GM12878 (cell line): ENCODE measurements around the gene MYBPHL. TPM values are rescaled to one million over a fixed set of nuclear protein-coding genes. Genes with fewer than 3 reads are reported as not detected.

Source experiments
- ATAC-seq: fragments of 200-7000 bp; cut with Tn5 transposase; 3 replicates; pipeline ENCODE4 v1.9.1; 2020; ENCODE audit warnings: mild to moderate bottlenecking, moderate library complexity
- BruUV-seq: library from RNA; stranded (reverse); fragments of 400-500 nt; replicated peaks from 2 replicates; lab custom pipeline; 2021; lab: Mats Ljungman, UMichigan
- CTCF ChIA-PET: fragments of 300-600 bp; sonication (Branson Sonifier 250); formaldehyde crosslinking; extraction: SDS; loops from one replicate; lab custom pipeline; 2021; ENCODE audit warnings: inconsistent platforms; lab: Yijun Ruan, JAX
- POLR2A ChIA-PET: fragments of 350-600 bp; formaldehyde crosslinking; extraction: SDS; loops from one replicate; lab custom pipeline; 2021; ENCODE audit warnings: inconsistent platforms; lab: Charles Lee
- RAD21 ChIA-PET: fragments of 300-600 bp; sonication (Branson Sonifier 250); formaldehyde crosslinking; loops from one replicate; lab custom pipeline; 2023; ENCODE audit warnings: antibody characterized with exemption; ENCODE audit not compliant: unreplicated experiment; lab: Charles Lee
- SMC1A ChIA-PET: fragments of 300-600 bp; sonication (Branson Sonifier 250); formaldehyde crosslinking; loops from one replicate; lab custom pipeline; 2023; ENCODE audit not compliant: unreplicated experiment, uncharacterized antibody; lab: Charles Lee
- DNase-seq: peaks from one replicate; pipeline ENCODE4 v3.0.0-alpha.2; 2011; ENCODE audit warnings: low read depth, low spot score
- FAIRE-seq: peaks from 3 replicates; lab custom pipeline; 2011; peaks lifted over from hg19 to GRCh38; lab: Jason Lieb, UNC
- H2AFZ ChIP-seq: 2 replicates; pipeline ENCODE4 v1.6.0; 2011; ENCODE audit warnings: low read depth, low read length, control low read depth; ENCODE audit not compliant: control insufficient read depth
- H3K27ac ChIP-seq: 2 replicates; pipeline ENCODE4 v1.5.1; 2011; ENCODE audit warnings: control low read depth; ENCODE audit not compliant: control insufficient read depth, insufficient read depth
- H3K27me3 ChIP-seq, 2 experiments: replicated peaks in 1 of 2; 2 replicates each; pipeline versions ENCODE4 v1.6.0 to v1.6.1; 2011; ENCODE audit warnings: low read length in 1 of 2; ENCODE audit not compliant: control insufficient read depth in 2 of 2, insufficient read depth in 2 of 2
- H3K36me3 ChIP-seq, 2 experiments: 2 replicates each; pipeline ENCODE4 v1.5.1; 2011; ENCODE audit warnings: low read length in 1 of 2; ENCODE audit not compliant: control insufficient read depth in 2 of 2, insufficient read depth in 2 of 2
- H3K4me1 ChIP-seq: 2 replicates; pipeline ENCODE4 v1.6.1; 2011; ENCODE audit warnings: mild to moderate bottlenecking, low read length, moderate library complexity, mixed read lengths; ENCODE audit not compliant: control insufficient read depth, insufficient read depth
- H3K4me2 ChIP-seq: 2 replicates; pipeline ENCODE4 v1.6.0; 2011; ENCODE audit warnings: control low read depth; ENCODE audit not compliant: control insufficient read depth, insufficient read depth
- H3K4me3 ChIP-seq: fragments of 200-600 bp; sonication (generic); 2 replicates; pipeline ENCODE4 v1.5.1; 2016
- H3K79me2 ChIP-seq: 2 replicates; pipeline ENCODE4 v1.6.0; 2011; ENCODE audit warnings: low read length; ENCODE audit not compliant: control insufficient read depth, insufficient read depth
- H3K9ac ChIP-seq: 2 replicates; pipeline ENCODE4 v1.8.0; 2011; ENCODE audit warnings: low read length, control low read depth, mixed read lengths; ENCODE audit not compliant: control insufficient read depth, insufficient read depth
- H3K9me3 ChIP-seq: replicated peaks from 3 replicates; pipeline ENCODE4 v1.5.1; 2011; ENCODE audit warnings: mild to moderate bottlenecking, low read length; ENCODE audit not compliant: control insufficient read depth, insufficient read depth
- H4K20me1 ChIP-seq: 2 replicates; pipeline ENCODE4 v1.6.0; 2011; ENCODE audit not compliant: control insufficient read depth, insufficient read depth
- BACH1 ChIP-seq: fragments of 450-650 bp; IDR thresholded peaks from 2 replicates; pipeline ENCODE4 v1.6.1; 2017; ENCODE audit warnings: mild to moderate bottlenecking, borderline replicate concordance
- BRCA1 ChIP-seq: IDR thresholded peaks from 2 replicates; pipeline ENCODE4 v1.6.1; 2011; ENCODE audit warnings: low read depth, low read length, improper control_type of control experiment
- CHD1 ChIP-seq: IDR thresholded peaks from 2 replicates; pipeline ENCODE4 v1.6.1; 2012; ENCODE audit warnings: low read depth, low read length, improper control_type of control experiment
- CREM ChIP-seq: IDR thresholded peaks from 2 replicates; pipeline ENCODE4 v1.6.1; 2014; ENCODE audit warnings: antibody characterized with exemption, low read depth
- EP300 ChIP-seq, 2 experiments: fragments of 150-350 bp in 1 of 2; IDR thresholded peaks; 2 replicates each; pipeline ENCODE4 v1.6.1; 2011 to 2012; ENCODE audit warnings: low read depth in 2 of 2, low read length in 2 of 2, borderline replicate concordance in 1 of 2, improper control_type of control experiment in 1 of 2, inconsistent platforms in 1 of 2; ENCODE audit not compliant: control insufficient read depth in 1 of 2
- IKZF2 ChIP-seq, 2 experiments: fragments of 450-650 bp; IDR thresholded peaks; 2 replicates each; pipeline ENCODE4 v1.6.1; 2017; ENCODE audit warnings: mild to moderate bottlenecking in 2 of 2, moderate library complexity in 2 of 2
- KLF5 ChIP-seq: fragments of 450-650 bp; IDR thresholded peaks from 2 replicates; pipeline ENCODE4 v1.6.1; 2014; ENCODE audit warnings: mild to moderate bottlenecking; ENCODE audit not compliant: partially characterized antibody
- MEF2A ChIP-seq: IDR thresholded peaks from 2 replicates; pipeline ENCODE4 v1.6.1; 2011; ENCODE audit warnings: low read depth, mild to moderate bottlenecking, low read length, moderate library complexity; ENCODE audit not compliant: insufficient read depth
- MTA2 ChIP-seq: fragments of 450-650 bp; IDR thresholded peaks from 2 replicates; pipeline ENCODE4 v1.6.1; 2016; ENCODE audit warnings: low read depth, mild to moderate bottlenecking, moderate library complexity
- PRDM15 ChIP-seq: fragments of 450-650 bp; formaldehyde crosslinking; IDR thresholded peaks from 2 replicates; pipeline ENCODE4 v1.4.0; 2020; ENCODE audit warnings: mild to moderate bottlenecking, moderate library complexity
- SMAD5 ChIP-seq: IDR thresholded peaks from 2 replicates; pipeline ENCODE4 v1.6.1; 2016; ENCODE audit warnings: antibody characterized with exemption, low read depth
- SMC3 ChIP-seq: IDR thresholded peaks from 2 replicates; pipeline ENCODE4 v1.6.1; 2011; ENCODE audit warnings: low read length, improper control_type of control experiment, borderline replicate concordance
- SUPT20H ChIP-seq: IDR thresholded peaks from 2 replicates; pipeline ENCODE4 v1.6.1; 2011; ENCODE audit warnings: low read depth, mild to moderate bottlenecking, low read length, moderate library complexity, borderline replicate concordance; ENCODE audit not compliant: control insufficient read depth
- ZBED1 ChIP-seq: IDR thresholded peaks from 2 replicates; pipeline ENCODE4 v1.6.1; 2016; ENCODE audit warnings: borderline replicate concordance
- ZNF217 ChIP-seq: fragments of 450-650 bp; IDR thresholded peaks from 2 replicates; pipeline ENCODE4 v1.6.1; 2017; ENCODE audit warnings: antibody characterized with exemption, mild to moderate bottlenecking
- WGBS: methylation state at CpG from one replicate; pipeline ENCODE4 v1.1.6; 2016; ENCODE audit warnings: low lambda C conversion rate; ENCODE audit not compliant: insufficient replicate concordance, insufficient coverage; ENCODE audit errors: missing lambda C conversion rate; 5-methylcytosine and 5-hydroxymethylcytosine counted together
- in situ Hi-C: fragments of 300-500 bp; cut with MboI; formaldehyde crosslinking; loops from 9 replicates; pipeline ENCODE4 v1.14.3; 2018; ENCODE audit warnings: mixed read lengths
- intact Hi-C: fragments of 100-400 bp; cut with micrococcal nuclease; formaldehyde crosslinking; loops from one replicate; pipeline ENCODE4 v1.14.2; 2022; ENCODE audit not compliant: unreplicated experiment
- polyA plus RNA-seq, 11 experiments: library from polyadenylated mRNA; depleted of rRNA in 4 of 11; unstranded in 6 of 11; stranded (reverse) in 5 of 11; fragments of >200 nt; fragmentation: Nextera tagmentation in 4 of 11; fragmentation: Illumina TruSeq in 1 of 11; extraction: Ambion mirVana in 4 of 11; extraction: Trizol in 1 of 11; gene quantifications; 1 replicate in 1 of 11; 2 replicates in 10 of 11; pipeline versions ENCODE4 v1.2.1 to v1.2.3, GENCODE V29; 2011 to 2016; ENCODE audit warnings: inconsistent platforms in 2 of 11, missing spikeins in 2 of 11, low read depth in 1 of 11
- total RNA-seq, 4 experiments: library from RNA; depleted of rRNA in 3 of 4; stranded (reverse); fragments of >200 nt in 3 of 4; fragmentation: Illumina TruSeq in 1 of 4; extraction: Trizol in 1 of 4; gene quantifications; 2 replicates each; pipeline versions ENCODE4 v1.2.1 to v1.2.3, GENCODE V29; 2013 to 2021
- TF ChIP-seq, protein P1 (sequence below): fragments of 450-650 bp; IDR thresholded peaks from 2 replicates; pipeline ENCODE4 v1.6.1; 2017; ENCODE audit warnings: low read depth, mild to moderate bottlenecking, moderate library complexity

MYBPHL gene
- total and polyA plus RNA-seq, 10 of the 15 experiments (the other 5 are each of a cell fraction or from before 2014, with no cell fraction given), result 0.16 to 0.75 (median 0.54) TPM; not detected in 7

GRCh38 chr1:109347511-109347910, 40.7 kb upstream of the MYBPHL start:
- Histone ChIP-seq H3K27ac (no peak overlapping the region), H4K20me1 (no peaks in the 10 kb centered on the region), H3K9ac (no peak overlapping the region), H3K79me2 (no peaks in the 10 kb centered on the region), H3K4me3 (no peak overlapping the region), H3K27me3 (peaks cover 0 to 2% of the 10 kb centered on the region in 2 experiments; a peak in 1 of 4 replicates), H3K36me3 (no peaks in the 10 kb centered on the region; a peak in 1 of 4 replicates), H3K9me3 (no peaks in the 10 kb centered on the region), H3K4me2 (no peak overlapping the region), H3K4me1 (no peaks in the 10 kb centered on the region), H2AFZ (no peak overlapping the region)
- BruUV-seq, result no TSS peak
- in situ Hi-C loops (no loop called here), intact Hi-C loops (loop anchor here (5.0 kb wide), 1 partner anchor 245 kb away; no protein-coding TSS in a partner anchor)
- DNase-seq (no peak), FAIRE-seq (no peak), ATAC-seq (no peak)
- ChIA-PET SMC1A (no interaction called here), RAD21 (no interaction called here), POLR2A (no interaction called here), CTCF (no interaction called here)
- 47% methylated on average over 6 of the region's 6 CpGs for WGBS
- TF ChIP-seq CREM, result no peak
- TF ChIP-seq CHD1, result no peak
- no peak for TF ChIP-seq MEF2A
- TF ChIP-seq, protein P1, sequence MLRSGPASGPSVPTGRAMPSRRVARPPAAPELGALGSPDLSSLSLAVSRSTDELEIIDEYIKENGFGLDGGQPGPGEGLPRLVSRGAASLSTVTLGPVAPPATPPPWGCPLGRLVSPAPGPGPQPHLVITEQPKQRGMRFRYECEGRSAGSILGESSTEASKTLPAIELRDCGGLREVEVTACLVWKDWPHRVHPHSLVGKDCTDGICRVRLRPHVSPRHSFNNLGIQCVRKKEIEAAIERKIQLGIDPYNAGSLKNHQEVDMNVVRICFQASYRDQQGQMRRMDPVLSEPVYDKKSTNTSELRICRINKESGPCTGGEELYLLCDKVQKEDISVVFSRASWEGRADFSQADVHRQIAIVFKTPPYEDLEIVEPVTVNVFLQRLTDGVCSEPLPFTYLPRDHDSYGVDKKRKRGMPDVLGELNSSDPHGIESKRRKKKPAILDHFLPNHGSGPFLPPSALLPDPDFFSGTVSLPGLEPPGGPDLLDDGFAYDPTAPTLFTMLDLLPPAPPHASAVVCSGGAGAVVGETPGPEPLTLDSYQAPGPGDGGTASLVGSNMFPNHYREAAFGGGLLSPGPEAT, result no peak
- no peak for TF ChIP-seq ZBED1
- TF ChIP-seq EP300 (IDR thresholded peaks at IDR 0.05; ENCODE audit: borderline replicate concordance in 1 of 2, control insufficient read depth in 1 of 2, low read depth in 2 of 2, low read length in 2 of 2), result no peak
- no peak for TF ChIP-seq IKZF2 (IDR thresholded peaks at IDR 0.05)
- TF ChIP-seq BACH1, result no peak
- no peak for TF ChIP-seq KLF5
- no peak for TF ChIP-seq SMC3
- no peak for TF ChIP-seq SUPT20H
- no peak for TF ChIP-seq ZNF217
- no peak for TF ChIP-seq SMAD5
- no peak for TF ChIP-seq PRDM15 (CRISPR knock-in tag)
- TF ChIP-seq MTA2, result no peak
- TF ChIP-seq BRCA1, result no peak
